Measurements from ENCODE around the gene AGER. TPM values are rescaled to one million over a fixed set of nuclear protein-coding genes. Genes with fewer than 3 reads are reported as not detected.

AGER gene
- total and polyA plus RNA-seq, 2 donors (not counting 1 experiment from before 2014, with no cell fraction given) = 29.9 to 38.8 TPM

- 64% methylated on average over 27 of the region's 35 CpGs for WGBS (ENCODE audit: insufficient coverage)
- Histone ChIP-seq H3K4me2 (replicated peaks; ENCODE audit: low read depth, low read length, poor library complexity, severe bottlenecking) (peak overlapping the region; percentile 24), H3K27ac (ENCODE audit: low read length in 2 of 2) (no peak overlapping the region), H3K9ac (ENCODE audit: low read length) (no peak overlapping the region), H3K36me3 (replicated peaks in 1 of 2; ENCODE audit: control extremely low read depth in 1 of 2, control insufficient read depth in 1 of 2, extremely low read depth in 1 of 2, insufficient read depth in 2 of 2, low read length in 1 of 2) (no peaks in the 10 kb centered on the region), H3K9me3 (ENCODE audit: control extremely low read depth in 1 of 3, control insufficient read depth in 2 of 3, insufficient read depth in 1 of 3, low read length in 2 of 3) (peaks cover 0 to 16% (median 3%) of the 10 kb centered on the region in 3 donors), H3K27me3 (replicated peaks in 1 of 4; ENCODE audit: control extremely low read depth in 1 of 4, control insufficient read depth in 3 of 4, insufficient read depth in 4 of 4, low read length in 3 of 4) (peaks cover 0 to 63% (median 25%) of the 10 kb centered on the region in 4 experiments), H3K4me1 (ENCODE audit: control insufficient read depth in 2 of 2, insufficient read depth in 2 of 2, low read length in 2 of 2) (peaks cover 34 to 42% of the 10 kb centered on the region in 2 donors), H2AFZ (ENCODE audit: insufficient read depth, low read depth, low read length, poor library complexity, severe bottlenecking) (no peak overlapping the region), H3K4me3 (ENCODE audit: control extremely low read depth in 1 of 5, extremely low read depth in 1 of 5, insufficient read depth in 1 of 5, low read depth in 2 of 5, low read length in 4 of 5) (no peak overlapping the region), H4K20me1 (ENCODE audit: control insufficient read depth, insufficient read depth, low read length, poor library complexity, severe bottlenecking) (no peaks in the 10 kb centered on the region), H3K79me2 (ENCODE audit: control insufficient read depth, insufficient read depth, low read length) (no peaks in the 10 kb centered on the region)
- DNase-seq = no peak
- Mint-ChIP-seq H3K4me3 (peak overlapping the region; percentile 99), H3K4me1 (peaks cover 57% of the 10 kb centered on the region), H3K27ac (no peak overlapping the region), H3K9me3 (ENCODE audit: insufficient read depth) (no peaks in the 10 kb centered on the region), H3K27me3 (peaks cover 44% of the 10 kb centered on the region)
- no peak for ATAC-seq (ENCODE audit: low read depth)
- ChIA-PET POLR2A (interaction anchor here (0.6 to 0.7 kb wide), 3 partner anchors 55 to 1535 kb away, joined by 3 to 5 read pairs (median 5); partner anchors contain the start of gene MRPS18B), CTCF (interaction anchor here (0.5 to 0.7 kb wide), 3 partner anchors 92 to 1195 kb away, joined by 3 to 5 read pairs (median 3); no protein-coding TSS in a partner anchor)
- intact Hi-C loops (cut with micrococcal nuclease) = loop anchor here (10.0 kb wide), 1 partner anchor 108 kb away; no protein-coding TSS in a partner anchor
- TF ChIP-seq, protein P1, sequence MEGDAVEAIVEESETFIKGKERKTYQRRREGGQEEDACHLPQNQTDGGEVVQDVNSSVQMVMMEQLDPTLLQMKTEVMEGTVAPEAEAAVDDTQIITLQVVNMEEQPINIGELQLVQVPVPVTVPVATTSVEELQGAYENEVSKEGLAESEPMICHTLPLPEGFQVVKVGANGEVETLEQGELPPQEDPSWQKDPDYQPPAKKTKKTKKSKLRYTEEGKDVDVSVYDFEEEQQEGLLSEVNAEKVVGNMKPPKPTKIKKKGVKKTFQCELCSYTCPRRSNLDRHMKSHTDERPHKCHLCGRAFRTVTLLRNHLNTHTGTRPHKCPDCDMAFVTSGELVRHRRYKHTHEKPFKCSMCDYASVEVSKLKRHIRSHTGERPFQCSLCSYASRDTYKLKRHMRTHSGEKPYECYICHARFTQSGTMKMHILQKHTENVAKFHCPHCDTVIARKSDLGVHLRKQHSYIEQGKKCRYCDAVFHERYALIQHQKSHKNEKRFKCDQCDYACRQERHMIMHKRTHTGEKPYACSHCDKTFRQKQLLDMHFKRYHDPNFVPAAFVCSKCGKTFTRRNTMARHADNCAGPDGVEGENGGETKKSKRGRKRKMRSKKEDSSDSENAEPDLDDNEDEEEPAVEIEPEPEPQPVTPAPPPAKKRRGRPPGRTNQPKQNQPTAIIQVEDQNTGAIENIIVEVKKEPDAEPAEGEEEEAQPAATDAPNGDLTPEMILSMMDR (IDR thresholded peaks at IDR 0.05) = no peak
- no peak for TF ChIP-seq EZH2 (IDR thresholded peaks at IDR 0.05; ENCODE audit: borderline replicate concordance, insufficient read depth, low read depth, low read length, poor library complexity, severe bottlenecking)
Observed at GRCh38 chr6:32152769-32153563, 31.1 kb downstream of the AGER start.
